Liver (tissue), 3 donors: ENCODE measurements around the gene KRTAP17-1.

Experiments used
- EGR1 ChIP-seq, 2 donors: IDR thresholded peaks; 2 replicates each; pipeline ENCODE4 v1.6.1; 2016 to 2018; ENCODE audit warnings: antibody characterized with exemption in 2 of 2, low read depth in 2 of 2
- GABPA ChIP-seq, 2 donors: IDR thresholded peaks in 1 of 2; conservative IDR thresholded peaks in 1 of 2; 2 replicates each; pipeline ENCODE4 v1.6.1; 2016; ENCODE audit warnings: antibody characterized with exemption in 2 of 2, mild to moderate bottlenecking in 1 of 2, moderate library complexity in 1 of 2
- JUND ChIP-seq, 2 donors: IDR thresholded peaks; 2 replicates each; pipeline ENCODE4 v1.6.1; 2016; ENCODE audit warnings: antibody characterized with exemption in 2 of 2
- RAD21 ChIP-seq, 2 donors: IDR thresholded peaks; 2 replicates each; pipeline ENCODE4 v1.6.1; 2016; ENCODE audit warnings: antibody characterized with exemption in 2 of 2, mild to moderate bottlenecking in 2 of 2
- RXRA ChIP-seq, 2 donors: IDR thresholded peaks; 2 replicates each; pipeline ENCODE4 v1.6.1; 2017 to 2018; ENCODE audit warnings: antibody characterized with exemption in 2 of 2, mild to moderate bottlenecking in 1 of 2
- TAF1 ChIP-seq: conservative IDR thresholded peaks from 2 replicates; pipeline ENCODE4 v1.6.1; 2016; ENCODE audit warnings: antibody characterized with exemption, mild to moderate bottlenecking
- YY1 ChIP-seq: IDR thresholded peaks from 2 replicates; pipeline ENCODE4 v1.6.1; 2016; ENCODE audit warnings: antibody characterized with exemption, mild to moderate bottlenecking
- TF ChIP-seq, protein P1 (sequence below): fragments of 150-350 bp; IDR thresholded peaks from 2 replicates; pipeline ENCODE4 v1.5.1; 2017; ENCODE audit warnings: improper control_type of control experiment, low read depth, low read length; ENCODE audit not compliant: missing input control
- TF ChIP-seq, protein P2 (sequence below): IDR thresholded peaks from 2 replicates; pipeline ENCODE4 v1.6.1; 2016; ENCODE audit warnings: antibody characterized with exemption
- TF ChIP-seq, protein P3 (sequence below): IDR thresholded peaks from 2 replicates; pipeline ENCODE4 v1.6.1; 2016; ENCODE audit warnings: antibody characterized with exemption
- TF ChIP-seq, protein P4 (sequence below): IDR thresholded peaks from 2 replicates; pipeline ENCODE4 v1.6.1; 2016; ENCODE audit warnings: antibody characterized with exemption
- donor health status: healthy.
- donor health status: healthy.

DNA sequence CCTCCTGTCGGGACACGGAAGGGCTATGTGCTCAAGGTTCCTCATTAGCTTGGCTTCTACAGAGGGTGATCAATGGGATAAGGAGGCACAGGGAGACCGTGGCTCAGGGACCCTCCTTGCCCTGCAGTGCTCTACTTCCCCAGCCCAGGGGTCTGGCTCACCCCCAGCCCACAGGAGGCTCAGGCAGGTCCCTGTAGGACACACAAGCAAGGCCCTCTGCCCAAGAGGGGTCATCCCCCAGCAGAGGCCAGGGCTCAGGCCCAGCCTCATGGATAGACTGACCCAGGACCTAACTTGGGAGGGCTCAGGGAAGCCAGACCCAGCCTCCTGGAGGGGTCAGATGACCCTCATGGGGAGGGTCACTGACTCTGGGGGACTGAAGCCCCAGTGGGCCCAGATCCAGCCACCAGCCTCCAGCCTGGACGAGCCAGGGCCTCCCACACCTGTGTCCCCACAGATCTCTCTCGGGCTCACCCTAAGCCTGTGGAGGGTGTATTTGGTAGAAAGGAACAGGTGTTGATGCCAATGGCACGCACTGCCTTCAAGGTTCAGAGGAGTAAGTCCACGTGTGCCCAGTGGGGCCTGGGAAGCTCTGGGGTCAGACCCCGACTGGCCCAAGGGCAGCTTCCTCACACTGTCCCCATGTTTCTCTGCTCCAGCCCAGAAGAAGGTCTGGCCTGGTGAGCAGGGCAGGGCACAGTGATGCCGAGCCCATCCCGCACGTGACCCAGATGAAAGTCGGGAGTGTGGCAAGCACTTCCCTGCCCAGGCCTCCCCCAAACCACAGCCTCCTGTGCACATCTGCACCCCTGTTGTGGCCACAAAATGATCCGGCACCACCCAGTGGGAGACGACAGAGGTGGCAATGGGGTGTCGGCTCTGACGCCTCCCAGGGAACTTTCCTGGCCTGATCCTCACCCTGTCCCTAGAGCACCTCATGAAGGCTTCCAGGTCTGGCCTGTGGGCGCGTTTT is 10.9 kb upstream of the KRTAP17-1 start:
- TF ChIP-seq EGR1 (IDR thresholded peaks at IDR 0.05; ENCODE audit: low read depth in 2 of 2) (no peak), RAD21 (IDR thresholded peaks at IDR 0.05) (no peak), TAF1 (no peak), YY1 (no peak), RXRA (IDR thresholded peaks at IDR 0.05) (no peak), GABPA (IDR thresholded peaks at IDR 0.05 in 1 of 2, conservative IDR thresholded peaks at IDR 0.05 in 1 of 2) (no peak), JUND (IDR thresholded peaks at IDR 0.05) (no peak)
- TF ChIP-seq, protein P1, sequence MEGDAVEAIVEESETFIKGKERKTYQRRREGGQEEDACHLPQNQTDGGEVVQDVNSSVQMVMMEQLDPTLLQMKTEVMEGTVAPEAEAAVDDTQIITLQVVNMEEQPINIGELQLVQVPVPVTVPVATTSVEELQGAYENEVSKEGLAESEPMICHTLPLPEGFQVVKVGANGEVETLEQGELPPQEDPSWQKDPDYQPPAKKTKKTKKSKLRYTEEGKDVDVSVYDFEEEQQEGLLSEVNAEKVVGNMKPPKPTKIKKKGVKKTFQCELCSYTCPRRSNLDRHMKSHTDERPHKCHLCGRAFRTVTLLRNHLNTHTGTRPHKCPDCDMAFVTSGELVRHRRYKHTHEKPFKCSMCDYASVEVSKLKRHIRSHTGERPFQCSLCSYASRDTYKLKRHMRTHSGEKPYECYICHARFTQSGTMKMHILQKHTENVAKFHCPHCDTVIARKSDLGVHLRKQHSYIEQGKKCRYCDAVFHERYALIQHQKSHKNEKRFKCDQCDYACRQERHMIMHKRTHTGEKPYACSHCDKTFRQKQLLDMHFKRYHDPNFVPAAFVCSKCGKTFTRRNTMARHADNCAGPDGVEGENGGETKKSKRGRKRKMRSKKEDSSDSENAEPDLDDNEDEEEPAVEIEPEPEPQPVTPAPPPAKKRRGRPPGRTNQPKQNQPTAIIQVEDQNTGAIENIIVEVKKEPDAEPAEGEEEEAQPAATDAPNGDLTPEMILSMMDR, result no peak
- TF ChIP-seq, protein P2, sequence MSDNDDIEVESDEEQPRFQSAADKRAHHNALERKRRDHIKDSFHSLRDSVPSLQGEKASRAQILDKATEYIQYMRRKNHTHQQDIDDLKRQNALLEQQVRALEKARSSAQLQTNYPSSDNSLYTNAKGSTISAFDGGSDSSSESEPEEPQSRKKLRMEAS, result no peak
- TF ChIP-seq, protein P3, sequence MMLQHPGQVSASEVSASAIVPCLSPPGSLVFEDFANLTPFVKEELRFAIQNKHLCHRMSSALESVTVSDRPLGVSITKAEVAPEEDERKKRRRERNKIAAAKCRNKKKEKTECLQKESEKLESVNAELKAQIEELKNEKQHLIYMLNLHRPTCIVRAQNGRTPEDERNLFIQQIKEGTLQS, result no peak
- TF ChIP-seq, protein P4, sequence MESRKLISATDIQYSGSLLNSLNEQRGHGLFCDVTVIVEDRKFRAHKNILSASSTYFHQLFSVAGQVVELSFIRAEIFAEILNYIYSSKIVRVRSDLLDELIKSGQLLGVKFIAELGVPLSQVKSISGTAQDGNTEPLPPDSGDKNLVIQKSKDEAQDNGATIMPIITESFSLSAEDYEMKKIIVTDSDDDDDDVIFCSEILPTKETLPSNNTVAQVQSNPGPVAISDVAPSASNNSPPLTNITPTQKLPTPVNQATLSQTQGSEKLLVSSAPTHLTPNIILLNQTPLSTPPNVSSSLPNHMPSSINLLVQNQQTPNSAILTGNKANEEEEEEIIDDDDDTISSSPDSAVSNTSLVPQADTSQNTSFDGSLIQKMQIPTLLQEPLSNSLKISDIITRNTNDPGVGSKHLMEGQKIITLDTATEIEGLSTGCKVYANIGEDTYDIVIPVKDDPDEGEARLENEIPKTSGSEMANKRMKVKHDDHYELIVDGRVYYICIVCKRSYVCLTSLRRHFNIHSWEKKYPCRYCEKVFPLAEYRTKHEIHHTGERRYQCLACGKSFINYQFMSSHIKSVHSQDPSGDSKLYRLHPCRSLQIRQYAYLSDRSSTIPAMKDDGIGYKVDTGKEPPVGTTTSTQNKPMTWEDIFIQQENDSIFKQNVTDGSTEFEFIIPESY, result no peak
